Loucy (cell line): ENCODE measurements around the gene SCFD2.

Experiments
- H2AFZ ChIP-seq: fragments of 200-600 bp; sonication (generic); 2 replicates; pipeline ENCODE4 v1.6.0; 2016; ENCODE audit warnings: antibody characterized with exemption, mild to moderate bottlenecking, low read length, moderate library complexity
- H3F3A ChIP-seq: fragments of 200-600 bp; 2 replicates; pipeline ENCODE4 v1.6.0; 2016; ENCODE audit warnings: antibody characterized with exemption, low read depth, mild to moderate bottlenecking
- H3K27me3 ChIP-seq: fragments of 200-600 bp; sonication (generic); 2 replicates; pipeline ENCODE4 v1.6.1; 2014; ENCODE audit warnings: low read length, mild to moderate bottlenecking; ENCODE audit not compliant: insufficient read depth, poor library complexity, severe bottlenecking
- H3K36me3 ChIP-seq: fragments of 200-600 bp; sonication (generic); 2 replicates; pipeline ENCODE4 v1.6.1; 2016; ENCODE audit warnings: low read length; ENCODE audit not compliant: insufficient read depth
- H3K4me1 ChIP-seq: fragments of 200-600 bp; sonication (generic); 2 replicates; pipeline ENCODE4 v1.5.1; 2014; ENCODE audit warnings: low read length, mild to moderate bottlenecking; ENCODE audit not compliant: insufficient read depth, poor library complexity, severe bottlenecking
- H3K4me2 ChIP-seq: fragments of 200-600 bp; sonication (generic); 2 replicates; pipeline ENCODE4 v1.6.0; 2014; ENCODE audit warnings: antibody characterized with exemption, low read length, low read depth, mild to moderate bottlenecking; ENCODE audit not compliant: poor library complexity, severe bottlenecking
- H3K4me3 ChIP-seq: fragments of 200-600 bp; sonication (generic); 2 replicates; pipeline ENCODE4 v1.5.1; 2014; ENCODE audit warnings: low read length, mild to moderate bottlenecking, mixed read lengths; ENCODE audit not compliant: poor library complexity, severe bottlenecking
- H3K79me2 ChIP-seq: fragments of 200-600 bp; sonication (generic); 2 replicates; pipeline ENCODE4 v1.6.1; 2014; ENCODE audit warnings: low read length; ENCODE audit not compliant: insufficient read depth
- H3K9ac ChIP-seq: fragments of 200-600 bp; sonication (generic); 2 replicates; pipeline ENCODE4 v1.6.0; 2014; ENCODE audit warnings: mild to moderate bottlenecking, low read depth, low read length, moderate library complexity; ENCODE audit not compliant: poor library complexity, severe bottlenecking
- H3K9me2 ChIP-seq: fragments of 200-600 bp; sonication (generic); replicated peaks from 2 replicates; pipeline ENCODE4 v1.6.1; 2016; ENCODE audit warnings: low read depth, low read length, mixed read lengths
- H3K9me3 ChIP-seq: fragments of 200-600 bp; sonication (generic); 2 replicates; pipeline ENCODE4 v1.6.1; 2014; ENCODE audit warnings: mild to moderate bottlenecking, antibody characterized with exemption, low read length, low read depth; ENCODE audit not compliant: insufficient read depth
- H4K20me1 ChIP-seq: fragments of 200-600 bp; sonication (generic); 2 replicates; pipeline ENCODE4 v1.6.0; 2014; ENCODE audit warnings: antibody characterized with exemption, low read length, mild to moderate bottlenecking; ENCODE audit not compliant: insufficient read depth, poor library complexity, severe bottlenecking
- CTCF ChIP-seq: fragments of 200-600 bp; sonication (generic); conservative IDR thresholded peaks from 2 replicates; pipeline ENCODE4 v1.5.1; 2014; ENCODE audit warnings: mild to moderate bottlenecking, antibody characterized with exemption, low read length
- EZH2phosphoT487 ChIP-seq: fragments of 200-600 bp; IDR thresholded peaks from 2 replicates; pipeline ENCODE4 v1.6.1; 2018; ENCODE audit warnings: antibody characterized with exemption, mild to moderate bottlenecking, moderate library complexity, borderline replicate concordance

SCFD2 gene

DNA sequence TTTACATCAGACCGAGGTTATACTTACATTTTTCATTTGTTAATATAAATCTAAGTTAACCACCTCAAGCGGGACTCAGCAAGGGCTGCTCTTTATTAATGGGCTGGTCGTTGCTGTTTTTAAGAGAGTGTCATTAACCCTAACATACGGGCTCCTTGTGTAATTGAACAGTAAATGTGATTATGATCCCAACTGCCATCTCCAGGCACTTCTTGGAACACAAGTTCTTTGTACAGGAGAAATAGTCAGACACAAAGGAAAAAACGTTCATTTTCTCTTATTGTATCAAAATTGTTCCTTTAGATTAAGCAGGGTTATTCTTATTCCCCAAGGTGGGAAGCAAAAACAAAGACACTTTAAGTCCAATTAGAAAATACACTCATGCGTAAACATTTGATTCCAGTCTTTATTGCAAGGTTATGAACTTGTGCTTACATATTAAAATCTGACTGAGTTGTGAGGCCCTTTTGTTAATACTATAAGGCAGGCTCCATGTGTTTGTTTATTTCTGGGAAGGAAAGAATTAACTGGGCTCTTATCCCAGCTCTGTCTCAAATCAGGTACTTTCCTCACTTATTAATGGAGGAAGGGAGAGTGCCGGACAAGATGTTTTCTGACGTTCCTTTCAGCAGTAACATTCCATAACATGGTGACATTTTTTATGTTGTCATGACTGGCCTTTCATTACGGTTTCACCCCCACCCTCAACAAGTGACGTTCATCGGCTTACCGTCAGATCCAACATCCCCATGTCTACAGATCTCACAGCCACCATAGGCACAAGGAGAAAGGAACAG lies 407.8 kb downstream of the SCFD2 start:
- no peak for TF ChIP-seq CTCF
- TF ChIP-seq EZH2phosphoT487, result no peak
- Histone ChIP-seq H2AFZ (no peak overlapping the region), H3K27me3 (no peaks in the 10 kb centered on the region), H3K36me3 (no peaks in the 10 kb centered on the region), H3K4me3 (no peak overlapping the region), H3K4me1 (no peaks in the 10 kb centered on the region), H3K9ac (no peak overlapping the region), H3K4me2 (no peak overlapping the region), H3K79me2 (no peaks in the 10 kb centered on the region), H3K9me3 (no peaks in the 10 kb centered on the region), H4K20me1 (no peaks in the 10 kb centered on the region), H3K9me2 (no peaks in the 10 kb centered on the region), H3F3A (no peaks in the 10 kb centered on the region)

- no peaks in the 10 kb centered on the region for H3F3A ChIP-seq
- no peaks in the 10 kb centered on the region for H3K9me2 ChIP-seq
- no peaks in the 10 kb centered on the region for H3K9me3 ChIP-seq
- H4K20me1 ChIP-seq, result no peaks in the 10 kb centered on the region
- no peaks in the 10 kb centered on the region for H3K27me3 ChIP-seq
- H3K79me2 ChIP-seq, result no peaks in the 10 kb centered on the region
- H3K9ac ChIP-seq, result no peak overlapping the region
- no peaks in the 10 kb centered on the region for H3K36me3 ChIP-seq
- H3K4me3 ChIP-seq, result no peak overlapping the region
- H3K4me1 ChIP-seq, result no peaks in the 10 kb centered on the region
- H3K4me2 ChIP-seq, result no peak overlapping the region
- TF ChIP-seq CTCF (no peak), EZH2phosphoT487 (no peak)
- H2AFZ ChIP-seq, result no peak overlapping the region
Measured at GRCh38 chr4:52957220-52957686, 408.6 kb downstream of the SCFD2 start.

GRCh38 chr4:52956691-52957090 lies 409.2 kb downstream of the SCFD2 start:
- Histone ChIP-seq H3K4me3 (no peak overlapping the region), H3K4me2 (no peak overlapping the region), H4K20me1 (no peaks in the 10 kb centered on the region), H3K9me3 (no peaks in the 10 kb centered on the region), H3K4me1 (no peaks in the 10 kb centered on the region), H3K9ac (no peak overlapping the region), H3K27me3 (no peaks in the 10 kb centered on the region), H3F3A (no peaks in the 10 kb centered on the region), H2AFZ (no peak overlapping the region), H3K36me3 (no peaks in the 10 kb centered on the region), H3K79me2 (no peaks in the 10 kb centered on the region), H3K9me2 (no peaks in the 10 kb centered on the region)
- TF ChIP-seq CTCF, result no peak
- no peak for TF ChIP-seq EZH2phosphoT487
